Activated CD8-positive, alpha-beta memory T cell treated with anti-CD3 and anti-CD28 coated beads, Interleukin-2, amount 50 U/mL, for 48 hours (primary cell): ENCODE data around the gene IPMK.
A peak's percentile ranks its signal among the peaks of the same experiment; 100 is the strongest.

Source experiments
- DNase-seq: peaks from one replicate; pipeline ENCODE4 v3.0.0-alpha.2; 2020

IPMK gene

DNA sequence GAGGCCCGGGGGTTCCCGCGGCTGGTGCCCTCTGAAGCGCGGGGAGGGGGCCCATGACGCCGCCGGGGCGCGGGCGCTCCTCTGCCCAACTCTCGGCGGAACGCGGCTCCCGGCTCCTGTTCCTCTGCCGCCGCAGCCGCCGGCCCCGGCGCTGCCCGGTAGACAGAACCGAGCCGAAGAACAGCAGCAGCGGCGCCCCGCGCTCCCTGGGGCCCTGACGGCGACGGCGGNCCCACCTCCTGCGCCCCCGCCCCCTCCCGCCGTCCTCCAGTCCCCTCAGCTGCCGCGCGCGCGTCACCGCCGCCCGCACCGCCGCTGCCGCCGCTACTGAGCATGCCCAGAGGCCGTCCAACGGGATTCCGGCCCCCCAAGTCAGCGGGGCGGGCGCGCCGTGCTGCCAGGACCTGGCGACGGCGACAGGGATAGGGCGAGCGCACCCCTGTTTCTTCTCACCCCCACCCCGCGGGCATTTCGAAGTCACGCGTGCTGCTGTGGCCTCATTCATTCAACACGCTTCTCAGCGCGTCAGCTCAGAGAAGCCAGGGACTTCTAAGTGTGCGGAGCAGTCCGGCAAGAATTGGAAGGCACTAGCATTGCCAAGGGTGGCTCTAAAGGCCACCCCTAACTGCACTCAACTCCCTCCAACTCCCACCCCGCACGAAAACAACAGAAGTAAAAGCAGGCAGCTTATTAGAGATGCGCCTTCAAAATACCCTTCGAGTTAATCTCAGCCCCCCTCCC, at the start of gene IPMK:
IPMK (minus strand) TSS at position 182 of the 741 bp plus-strand sequence. CDS start 283 bp downstream, outside the sequence.
- peak; percentile 97 for DNase-seq

DNA sequence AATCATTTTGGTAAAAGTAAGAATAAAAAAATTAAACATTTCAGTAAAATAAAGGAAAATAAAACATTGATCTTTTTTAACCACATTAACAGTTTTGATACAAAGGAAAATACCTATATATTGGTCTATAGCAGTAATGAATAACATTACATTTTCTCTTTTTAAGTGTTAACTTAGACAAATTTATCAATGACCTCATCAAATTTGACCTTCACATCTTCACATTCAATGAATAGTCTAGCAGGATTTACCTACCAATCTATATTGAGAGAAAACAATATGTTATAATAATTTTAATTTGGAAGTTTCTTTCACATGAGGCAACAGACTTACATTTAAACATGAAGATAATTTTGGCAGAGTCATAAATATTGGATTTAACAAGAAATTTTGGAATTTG, 49.2 kb upstream of the IPMK start:
- DNase-seq: no peak

DNA sequence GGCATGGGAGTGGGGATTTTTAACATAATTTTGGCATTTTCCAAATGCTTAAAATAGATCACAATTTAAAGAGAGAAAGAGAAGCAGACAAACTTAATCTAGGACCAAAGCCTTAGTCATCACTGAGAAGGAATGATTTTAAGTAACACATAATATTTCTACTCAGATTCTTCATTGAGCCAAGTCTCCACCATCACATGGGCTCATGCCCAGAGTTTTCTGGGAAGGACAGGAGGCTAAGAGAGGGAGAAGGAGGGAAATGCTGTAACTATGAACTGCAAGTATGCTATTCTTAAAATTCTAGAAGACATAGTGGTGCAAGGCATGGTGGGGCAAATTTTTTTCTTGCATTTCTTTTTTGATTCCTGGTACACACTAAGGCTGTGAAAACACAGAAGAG, 43.3 kb upstream of the IPMK start:
- no peak for DNase-seq

GRCh38 chr10:58307676-58308075, 40.0 kb upstream of the IPMK start:
- no peak for DNase-seq

DNA sequence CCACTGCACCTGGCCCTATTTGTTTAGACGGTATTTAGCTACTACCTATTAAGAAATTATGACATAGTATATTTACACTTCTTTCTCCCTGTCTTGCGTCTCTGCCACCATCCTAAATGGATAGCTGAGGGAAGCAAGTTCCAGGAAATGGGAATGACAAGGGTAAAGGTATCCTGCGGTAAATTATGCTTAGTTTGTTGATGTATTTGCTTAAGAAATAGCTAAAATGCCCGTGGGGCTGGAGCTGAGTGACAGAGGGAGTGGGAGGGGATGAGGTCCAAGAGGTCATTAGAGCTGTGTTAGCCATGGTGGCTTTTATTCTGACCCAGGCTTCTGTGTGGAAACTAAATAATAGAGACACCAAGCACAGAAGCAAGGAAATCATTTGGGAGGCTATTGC, 38.1 kb upstream of the IPMK start:
- DNase-seq: no peak

GRCh38 chr10:58304099-58304633, 36.5 kb upstream of the IPMK start:
- DNase-seq: no peak

DNA sequence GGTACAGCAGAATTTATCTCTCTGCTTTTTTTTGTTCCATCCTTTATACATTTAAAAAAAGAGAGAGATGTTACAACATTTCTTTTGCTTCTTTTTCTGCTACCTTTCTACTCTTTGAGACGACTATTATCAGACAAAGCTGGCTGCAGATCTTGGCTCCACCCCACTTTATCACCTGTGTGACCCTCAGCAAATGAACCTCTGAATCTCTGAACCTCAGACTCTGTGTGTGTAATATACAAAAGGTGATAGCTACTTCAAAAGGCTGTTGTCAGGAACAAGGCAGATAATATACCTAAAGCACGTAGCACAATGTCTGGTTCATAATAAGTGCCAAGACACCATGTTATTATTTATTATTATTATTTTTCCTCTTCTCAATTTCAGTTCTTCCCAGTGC, 34.6 kb upstream of the IPMK start:
- DNase-seq: no peak

- no peak for DNase-seq
These were observed 33.0 kb upstream of the IPMK start for GRCh38 chr10:58300676-58301075.

GRCh38 chr10:58299580-58299979, 31.9 kb upstream of the IPMK start:
- DNase-seq: no peak

DNA sequence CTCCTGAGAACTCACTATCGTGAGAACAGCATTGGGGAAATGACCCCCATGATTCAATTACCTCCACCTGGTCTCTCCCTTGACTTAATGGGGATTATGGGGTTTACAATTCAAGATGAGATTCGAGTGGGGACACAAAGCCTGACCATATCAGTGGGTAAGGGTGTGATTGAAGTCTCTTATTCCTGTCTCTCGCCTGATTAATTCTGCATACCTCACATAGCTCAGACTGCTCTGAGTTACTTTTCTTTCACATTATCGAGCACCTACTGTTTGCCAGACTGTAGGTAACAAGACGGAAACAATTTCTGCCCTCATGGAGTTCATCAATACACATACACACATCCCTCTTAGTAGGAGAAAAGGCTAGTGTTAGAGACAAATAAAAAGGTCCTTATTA, 26.3 kb upstream of the IPMK start:
- no peak for DNase-seq

DNA sequence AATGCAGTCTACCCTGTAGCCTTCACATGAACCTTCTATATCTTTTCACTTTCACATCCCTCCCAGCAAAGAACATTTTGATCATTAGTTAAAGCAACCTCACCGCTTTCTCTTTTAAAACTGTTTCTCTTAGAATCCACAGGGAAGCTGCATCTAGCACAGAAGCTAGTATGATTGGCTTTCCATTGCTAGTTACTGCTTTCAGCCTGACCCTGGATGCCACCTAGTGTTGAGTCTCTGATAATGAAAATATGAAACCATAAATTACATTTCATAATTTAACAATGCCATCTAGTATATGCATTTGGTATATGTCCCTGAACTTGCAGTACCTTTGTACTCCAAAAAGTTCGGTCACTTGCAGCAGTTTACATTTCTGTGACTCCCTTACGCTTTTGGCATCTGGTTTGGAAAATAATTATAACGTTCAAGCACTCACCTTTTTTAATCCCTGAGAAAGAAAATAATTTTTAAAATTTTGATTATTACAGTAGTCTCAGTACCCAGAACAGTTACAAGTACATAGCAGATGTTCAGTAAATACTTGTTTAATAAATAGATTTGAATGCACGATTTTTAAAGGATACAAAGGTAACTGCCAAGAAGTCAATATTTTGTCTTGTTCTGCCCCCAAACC, 24.0 kb upstream of the IPMK start:
- no peak for DNase-seq

- DNase-seq: no peak
These were observed 14.9 kb upstream of the IPMK start for GRCh38 chr10:58282615-58283014.

DNA sequence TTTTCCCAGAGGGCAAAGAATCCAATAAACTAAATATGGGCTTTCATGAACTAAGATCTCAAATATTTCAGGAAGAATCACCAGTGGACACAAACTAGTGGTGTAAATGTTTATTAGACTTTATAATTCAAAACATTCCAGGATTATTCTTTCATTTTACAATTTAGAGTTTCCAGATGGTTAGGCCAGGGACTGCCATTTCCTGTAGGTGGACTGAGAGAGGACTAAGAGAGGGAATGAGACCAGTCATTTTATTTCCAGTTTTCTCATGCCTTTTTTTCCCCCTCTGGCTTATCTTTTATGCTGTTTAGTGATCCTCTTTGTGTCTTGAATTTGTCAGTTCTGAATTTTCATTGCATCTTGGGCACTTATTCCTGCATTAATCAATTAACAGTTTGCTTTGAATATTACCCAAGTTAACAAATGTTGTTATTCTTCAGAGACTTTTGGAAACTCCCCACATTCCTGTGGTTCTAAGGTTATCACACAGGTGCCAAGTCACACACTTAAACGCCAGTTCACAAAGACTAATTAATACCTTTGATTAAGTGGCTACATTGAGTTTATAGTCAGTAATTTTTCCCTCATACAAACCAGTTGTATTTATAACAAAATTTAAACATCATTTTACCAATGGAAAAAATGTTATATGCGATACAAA, 13.5 kb upstream of the IPMK start:
- DNase-seq: no peak

- DNase-seq: no peak
These were observed 12.8 kb upstream of the IPMK start for GRCh38 chr10:58280477-58280876.

GRCh38 chr10:58278962-58279307, 11.2 kb upstream of the IPMK start:
- DNase-seq: no peak

DNA sequence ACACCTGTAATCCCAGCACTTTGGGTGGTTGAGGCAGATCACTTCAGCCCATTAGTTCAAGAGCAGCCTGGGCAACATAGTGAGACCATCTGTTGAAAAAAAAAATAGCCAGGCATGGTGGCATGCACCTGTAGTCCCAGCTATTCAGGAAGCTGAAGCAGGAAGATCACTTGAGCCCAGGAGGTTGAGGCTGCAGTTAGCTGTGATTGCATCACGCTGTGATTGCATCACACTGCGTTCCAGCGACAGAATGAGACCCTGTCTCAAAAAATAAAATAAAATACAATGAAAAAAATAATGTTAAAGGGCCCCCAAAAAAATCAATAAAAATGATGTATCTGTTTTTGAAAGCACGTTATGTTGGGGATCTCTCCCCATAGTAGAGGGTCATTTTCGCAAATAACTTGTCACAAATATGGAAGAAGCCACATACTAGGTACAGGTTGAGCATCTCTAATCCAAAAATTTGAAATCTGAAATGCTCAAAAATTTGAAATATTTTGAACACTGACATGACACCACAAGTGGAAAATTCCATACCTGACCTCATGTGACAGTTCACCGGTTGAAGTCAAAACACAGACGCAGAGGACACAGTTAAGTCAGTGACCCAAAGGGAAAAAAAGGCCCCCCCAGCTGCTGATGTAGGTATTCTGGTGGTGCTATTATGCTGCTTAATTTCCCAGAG, 10.7 kb upstream of the IPMK start:
- DNase-seq: no peak

GRCh38 chr10:58275908-58276307, 8.2 kb upstream of the IPMK start:
- no peak for DNase-seq

DNA sequence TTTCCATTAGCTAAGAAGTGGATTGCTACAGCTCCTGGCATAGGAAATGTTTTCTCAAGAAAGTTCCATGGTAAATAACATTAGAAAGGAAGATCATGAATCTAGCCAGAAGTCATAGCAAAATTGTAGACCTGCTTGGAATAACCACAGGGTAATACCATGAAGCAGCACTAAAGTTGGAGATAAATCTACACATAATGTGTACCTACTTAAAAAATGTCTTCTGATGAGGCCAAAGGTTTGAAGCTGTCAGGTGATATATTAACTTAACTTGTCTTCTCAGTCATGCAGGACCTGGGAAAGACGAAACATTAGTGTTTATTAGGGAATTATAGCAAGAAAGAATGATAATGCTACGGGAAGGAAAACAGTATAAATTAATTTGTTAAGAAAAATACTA, 7.6 kb upstream of the IPMK start:
- DNase-seq: no peak

- DNase-seq: no peak
These were observed 2.1 kb upstream of the IPMK start for GRCh38 chr10:58269782-58270290.

GRCh38 chr10:58268946-58269781, 1.5 kb upstream of the IPMK start, which contains the start of gene CISD1:
Gene CISD1, plus strand, starts transcription at chr10:58269162. Its CDS starts 112 bp downstream, at chr10:58269274.
- peak; percentile 93 for DNase-seq

DNA sequence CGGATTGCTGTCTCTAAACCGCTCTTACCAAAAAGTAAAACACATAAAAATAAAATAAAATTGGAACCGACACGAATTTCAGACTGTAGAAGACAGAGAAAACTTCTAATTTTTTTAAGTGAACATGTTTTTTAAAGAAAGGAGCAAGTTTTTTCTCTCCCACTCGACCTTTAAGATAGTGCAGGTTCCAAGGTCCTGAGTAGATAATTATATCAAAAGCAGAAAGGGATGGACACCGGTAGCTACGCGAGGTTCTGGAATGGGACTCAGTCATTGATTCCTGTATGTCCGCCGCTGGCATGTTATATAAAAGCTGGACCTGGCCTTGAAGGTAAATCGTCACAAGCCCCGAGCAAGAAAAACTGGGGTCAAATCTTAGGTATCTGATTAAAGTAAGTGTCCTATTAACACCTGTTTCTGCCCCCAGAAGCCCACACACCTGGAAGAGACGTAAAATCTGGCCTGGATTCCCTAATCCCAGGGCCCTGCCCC, 806 bp upstream of the IPMK start:
- no peak for DNase-seq
